H1 (cell line): ENCODE results near the gene RREB1.

Experiments used
- CEBPB ChIP-seq: IDR thresholded peaks from 2 replicates; pipeline ENCODE4 v1.6.1; 2012; ENCODE audit warnings: low read depth, low read length
- JUN ChIP-seq: IDR thresholded peaks from 2 replicates; pipeline ENCODE4 v1.6.1; 2011; ENCODE audit warnings: low read depth, mild to moderate bottlenecking, improper control_type of control experiment, low read length
- KDM5A ChIP-seq: fragments of 200-600 bp; IDR thresholded peaks from 2 replicates; pipeline ENCODE4 v1.7.1; 2012; ENCODE audit warnings: mild to moderate bottlenecking, low read length, inconsistent platforms, mixed read lengths
- MAX ChIP-seq: IDR thresholded peaks from 2 replicates; pipeline ENCODE4 v1.6.1; 2012; ENCODE audit warnings: inconsistent platforms
- POLR2A ChIP-seq, 2 experiments: IDR thresholded peaks; 1 replicate in 1 of 2; 2 replicates in 1 of 2; pipeline ENCODE4 v1.6.1; 2011; ENCODE audit warnings: low read depth in 2 of 2, low read length in 2 of 2, mild to moderate bottlenecking in 2 of 2; ENCODE audit errors: control extremely low read depth in 1 of 2
- POLR2AphosphoS5 ChIP-seq: IDR thresholded peaks from 2 replicates; pipeline ENCODE4 v1.6.1; 2011; ENCODE audit warnings: low read depth, low read length
- RBBP5 ChIP-seq: IDR thresholded peaks from 2 replicates; pipeline ENCODE4 v1.7.1; 2012; ENCODE audit warnings: low read depth, mild to moderate bottlenecking, inconsistent platforms, low read length, moderate library complexity, borderline replicate concordance
- SIN3A ChIP-seq, 2 experiments: IDR thresholded peaks in 1 of 2; conservative IDR thresholded peaks in 1 of 2; 2 replicates each; pipeline ENCODE4 v1.6.1; 2011 to 2012; ENCODE audit warnings: low read length in 2 of 2, improper control_type of control experiment in 1 of 2, low read depth in 1 of 2, mild to moderate bottlenecking in 1 of 2
- TAF1 ChIP-seq: IDR thresholded peaks from 2 replicates; pipeline ENCODE4 v1.6.1; 2011; ENCODE audit warnings: mild to moderate bottlenecking, low read depth, low read length
- YY1 ChIP-seq: IDR thresholded peaks from 2 replicates; pipeline ENCODE4 v1.6.1; 2011; ENCODE audit warnings: low read depth, mild to moderate bottlenecking, low read length
- ZNF274 ChIP-seq: IDR thresholded peaks from 2 replicates; pipeline ENCODE4 v1.7.0; 2012; ENCODE audit warnings: low read length, borderline replicate concordance; ENCODE audit errors: extremely low read depth
- TF ChIP-seq, protein P1 (sequence below), 3 experiments: IDR thresholded peaks; 1 replicate in 2 of 3; 2 replicates in 1 of 3; pipeline versions ENCODE4 v1.5.1 to v1.6.1; 2011; ENCODE audit warnings: low read length in 3 of 3, mild to moderate bottlenecking in 3 of 3, inconsistent platforms in 2 of 3, low read depth in 1 of 3, moderate library complexity in 1 of 3; ENCODE audit not compliant: insufficient read depth in 1 of 3; ENCODE audit errors: control extremely low read depth in 1 of 3

DNA sequence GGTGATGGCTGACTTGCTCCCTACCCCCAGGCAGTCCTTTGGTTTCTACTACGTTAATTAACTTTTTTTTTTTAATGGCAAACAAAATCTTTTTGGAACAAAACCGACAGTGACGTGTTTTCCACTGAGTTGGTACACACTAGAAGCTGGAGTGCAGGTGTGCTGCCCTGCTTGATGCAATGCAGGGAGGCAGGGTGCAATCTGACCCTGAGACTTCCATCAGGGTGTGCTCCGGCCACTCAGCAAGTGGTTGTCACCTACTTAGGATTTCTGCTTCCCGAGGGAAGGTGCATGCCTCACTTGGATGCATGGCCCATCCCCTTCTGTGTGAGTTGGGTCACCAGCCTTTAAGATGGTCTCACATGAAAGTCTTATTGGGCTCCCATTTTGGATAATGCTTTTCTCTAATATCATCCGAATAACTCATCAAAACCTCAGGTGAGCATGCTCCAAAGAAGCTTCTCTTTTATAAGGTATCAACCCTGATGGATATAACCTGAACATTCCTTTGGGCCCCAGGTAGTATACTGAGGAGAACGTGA is 14.0 kb downstream of the RREB1 start:
- TF ChIP-seq POLR2AphosphoS5, result no peak
- TF ChIP-seq YY1, result no peak
- no peak for TF ChIP-seq ZNF274
- TF ChIP-seq, protein P1, sequence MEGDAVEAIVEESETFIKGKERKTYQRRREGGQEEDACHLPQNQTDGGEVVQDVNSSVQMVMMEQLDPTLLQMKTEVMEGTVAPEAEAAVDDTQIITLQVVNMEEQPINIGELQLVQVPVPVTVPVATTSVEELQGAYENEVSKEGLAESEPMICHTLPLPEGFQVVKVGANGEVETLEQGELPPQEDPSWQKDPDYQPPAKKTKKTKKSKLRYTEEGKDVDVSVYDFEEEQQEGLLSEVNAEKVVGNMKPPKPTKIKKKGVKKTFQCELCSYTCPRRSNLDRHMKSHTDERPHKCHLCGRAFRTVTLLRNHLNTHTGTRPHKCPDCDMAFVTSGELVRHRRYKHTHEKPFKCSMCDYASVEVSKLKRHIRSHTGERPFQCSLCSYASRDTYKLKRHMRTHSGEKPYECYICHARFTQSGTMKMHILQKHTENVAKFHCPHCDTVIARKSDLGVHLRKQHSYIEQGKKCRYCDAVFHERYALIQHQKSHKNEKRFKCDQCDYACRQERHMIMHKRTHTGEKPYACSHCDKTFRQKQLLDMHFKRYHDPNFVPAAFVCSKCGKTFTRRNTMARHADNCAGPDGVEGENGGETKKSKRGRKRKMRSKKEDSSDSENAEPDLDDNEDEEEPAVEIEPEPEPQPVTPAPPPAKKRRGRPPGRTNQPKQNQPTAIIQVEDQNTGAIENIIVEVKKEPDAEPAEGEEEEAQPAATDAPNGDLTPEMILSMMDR (IDR thresholded peaks at IDR 0.05; ENCODE audit: control extremely low read depth in 1 of 3, insufficient read depth in 1 of 3, low read depth in 1 of 3, low read length in 3 of 3), result no peak
- TF ChIP-seq MAX, result no peak
- TF ChIP-seq KDM5A, result no peak
- no peak for TF ChIP-seq RBBP5
- no peak for TF ChIP-seq POLR2A (IDR thresholded peaks at IDR 0.05; ENCODE audit: control extremely low read depth in 1 of 2, low read depth in 2 of 2, low read length in 2 of 2)
- TF ChIP-seq CEBPB, result no peak
- TF ChIP-seq TAF1, result no peak
- TF ChIP-seq JUN, result no peak
- TF ChIP-seq SIN3A (conservative IDR thresholded peaks at IDR 0.05 in 1 of 2, IDR thresholded peaks at IDR 0.05 in 1 of 2; ENCODE audit: low read depth in 1 of 2, low read length in 2 of 2), result no peak
